Gastrocnemius medialis (tissue), 4 donors: ENCODE measurements around the gene C19orf73. TPM values are rescaled to one million over a fixed set of nuclear protein-coding genes. Genes with fewer than 3 reads are reported as not detected.

Experiments used
- ATAC-seq, 2 donors: fragments of 150-250 bp; one replicate each; pipeline ENCODE4 v1.9.1; 2016
- DNase-seq, 2 donors: peaks; one replicate each; pipeline ENCODE4 v3.0.0-alpha.2; 2019
- H3K27ac ChIP-seq, 4 donors: fragments of 200-600 bp; sonication (generic); 1 replicate in 1 of 4; 2 replicates in 3 of 4; pipeline ENCODE4 v1.5.1; 2016 to 2018; ENCODE audit warnings: mild to moderate bottlenecking in 2 of 4, moderate library complexity in 1 of 4
- H3K27me3 ChIP-seq, 3 donors: fragments of 200-600 bp; sonication (generic) in 2 of 3; 1 replicate in 1 of 3; 2 replicates in 2 of 3; pipeline versions ENCODE4 v1.5.1 to v1.6.0; 2016 to 2019; ENCODE audit warnings: mild to moderate bottlenecking in 1 of 3, moderate library complexity in 1 of 3
- H3K36me3 ChIP-seq, 2 donors: fragments of 200-600 bp; sonication (generic) in 1 of 2; one replicate each; pipeline ENCODE4 v1.5.1; 2017 to 2018
- H3K4me1 ChIP-seq, 2 donors: fragments of 200-600 bp; sonication (generic) in 1 of 2; one replicate each; pipeline ENCODE4 v1.5.1; 2016 to 2017; ENCODE audit warnings: mild to moderate bottlenecking in 2 of 2
- H3K4me3 ChIP-seq, 4 donors: fragments of 200-600 bp; sonication (generic) in 3 of 4; 1 replicate in 1 of 4; 2 replicates in 3 of 4; pipeline ENCODE4 v1.5.1; 2016 to 2019; ENCODE audit warnings: mild to moderate bottlenecking in 2 of 4
- H3K9me3 ChIP-seq, 3 donors: fragments of 200-600 bp; sonication (generic) in 2 of 3; 1 replicate in 1 of 3; 2 replicates in 2 of 3; pipeline ENCODE4 v1.5.1; 2016 to 2019
- POLR2A ChIP-seq, 2 donors: fragments of 450-650 bp; IDR thresholded peaks; one replicate each; pipeline ENCODE4 v1.6.1; 2017; ENCODE audit warnings: antibody characterized with exemption in 2 of 2, mild to moderate bottlenecking in 2 of 2, moderate library complexity in 2 of 2
- in situ Hi-C, 4 donors: fragments of 200-750 bp; cut with MboI; loops; one replicate each; pipeline versions ENCODE4 v1.15.0 to v1.8.0; 2017; ENCODE audit warnings: low sequenced_read_pairs in 4 of 4
- intact Hi-C: fragments of 100-400 bp; cut with DNase I; formaldehyde crosslinking; loops from one replicate; pipeline ENCODE4 v1.15.1; 2023; ENCODE audit warnings: low total_unique reads
- total RNA-seq, 4 donors: library from RNA; depleted of rRNA; stranded (reverse); fragments of >200 nt; gene quantifications; one replicate each; pipeline versions ENCODE4 v1.1.0 to v1.2.3, GENCODE V29; 2016
- TF ChIP-seq, protein P1 (sequence below), 5 experiments: fragments of 450-650 bp in 3 of 5; fragments of 200-600 bp in 2 of 5; sonication (generic) in 2 of 5; IDR thresholded peaks in 4 of 5; conservative IDR thresholded peaks in 1 of 5; 1 replicate in 4 of 5; 2 replicates in 1 of 5; pipeline ENCODE4 v1.5.1; 2016 to 2019; ENCODE audit warnings: antibody characterized with exemption in 5 of 5, mild to moderate bottlenecking in 3 of 5, moderate library complexity in 3 of 5

Gene C19orf73
- total RNA-seq, 4 donors from 2014 or later = 1.3 to 11.7 (median 3.5) TPM

- H3K36me3 ChIP-seq = peaks cover 0 to 46% of the 10 kb centered on the region in 2 donors
- in situ Hi-C loops = no loop called here
- no peaks in the 10 kb centered on the region for H3K9me3 ChIP-seq
- DNase-seq = no peak
- peaks cover 12 to 32% of the 10 kb centered on the region in 2 donors for H3K4me1 ChIP-seq
- no peaks in the 10 kb centered on the region for H3K27me3 ChIP-seq
- ATAC-seq = no peak
- peak overlapping the region in 3 of 4 donors; percentile 42 to 72 (median 61) for H3K27ac ChIP-seq
- intact Hi-C loops = no loop called here
- H3K4me3 ChIP-seq = no peak overlapping the region
- TF ChIP-seq, protein P1, sequence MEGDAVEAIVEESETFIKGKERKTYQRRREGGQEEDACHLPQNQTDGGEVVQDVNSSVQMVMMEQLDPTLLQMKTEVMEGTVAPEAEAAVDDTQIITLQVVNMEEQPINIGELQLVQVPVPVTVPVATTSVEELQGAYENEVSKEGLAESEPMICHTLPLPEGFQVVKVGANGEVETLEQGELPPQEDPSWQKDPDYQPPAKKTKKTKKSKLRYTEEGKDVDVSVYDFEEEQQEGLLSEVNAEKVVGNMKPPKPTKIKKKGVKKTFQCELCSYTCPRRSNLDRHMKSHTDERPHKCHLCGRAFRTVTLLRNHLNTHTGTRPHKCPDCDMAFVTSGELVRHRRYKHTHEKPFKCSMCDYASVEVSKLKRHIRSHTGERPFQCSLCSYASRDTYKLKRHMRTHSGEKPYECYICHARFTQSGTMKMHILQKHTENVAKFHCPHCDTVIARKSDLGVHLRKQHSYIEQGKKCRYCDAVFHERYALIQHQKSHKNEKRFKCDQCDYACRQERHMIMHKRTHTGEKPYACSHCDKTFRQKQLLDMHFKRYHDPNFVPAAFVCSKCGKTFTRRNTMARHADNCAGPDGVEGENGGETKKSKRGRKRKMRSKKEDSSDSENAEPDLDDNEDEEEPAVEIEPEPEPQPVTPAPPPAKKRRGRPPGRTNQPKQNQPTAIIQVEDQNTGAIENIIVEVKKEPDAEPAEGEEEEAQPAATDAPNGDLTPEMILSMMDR (IDR thresholded peaks at IDR 0.05 in 4 of 5, conservative IDR thresholded peaks at IDR 0.05 in 1 of 5) = no peak
- no peak for TF ChIP-seq POLR2A (IDR thresholded peaks at IDR 0.05)
Measured at GRCh38 chr19:49109569-49110233, 9.2 kb downstream of the C19orf73 start.

GRCh38 chr19:49109051-49109450 is 9.9 kb downstream of the C19orf73 start:
- Histone ChIP-seq H3K36me3 (peaks cover 0 to 52% of the 10 kb centered on the region in 2 donors), H3K27me3 (no peaks in the 10 kb centered on the region), H3K27ac (peak overlapping the region in 1 of 4 donors; percentile 72), H3K4me3 (no peak overlapping the region), H3K4me1 (peaks cover 12 to 32% of the 10 kb centered on the region in 2 donors), H3K9me3 (no peaks in the 10 kb centered on the region)
- ATAC-seq = no peak
- intact Hi-C loops (no loop called here), in situ Hi-C loops (no loop called here)
- TF ChIP-seq, protein P1 (IDR thresholded peaks at IDR 0.05 in 4 of 5, conservative IDR thresholded peaks at IDR 0.05 in 1 of 5) = no peak
- no peak for TF ChIP-seq POLR2A (IDR thresholded peaks at IDR 0.05)
- no peak for DNase-seq

DNA sequence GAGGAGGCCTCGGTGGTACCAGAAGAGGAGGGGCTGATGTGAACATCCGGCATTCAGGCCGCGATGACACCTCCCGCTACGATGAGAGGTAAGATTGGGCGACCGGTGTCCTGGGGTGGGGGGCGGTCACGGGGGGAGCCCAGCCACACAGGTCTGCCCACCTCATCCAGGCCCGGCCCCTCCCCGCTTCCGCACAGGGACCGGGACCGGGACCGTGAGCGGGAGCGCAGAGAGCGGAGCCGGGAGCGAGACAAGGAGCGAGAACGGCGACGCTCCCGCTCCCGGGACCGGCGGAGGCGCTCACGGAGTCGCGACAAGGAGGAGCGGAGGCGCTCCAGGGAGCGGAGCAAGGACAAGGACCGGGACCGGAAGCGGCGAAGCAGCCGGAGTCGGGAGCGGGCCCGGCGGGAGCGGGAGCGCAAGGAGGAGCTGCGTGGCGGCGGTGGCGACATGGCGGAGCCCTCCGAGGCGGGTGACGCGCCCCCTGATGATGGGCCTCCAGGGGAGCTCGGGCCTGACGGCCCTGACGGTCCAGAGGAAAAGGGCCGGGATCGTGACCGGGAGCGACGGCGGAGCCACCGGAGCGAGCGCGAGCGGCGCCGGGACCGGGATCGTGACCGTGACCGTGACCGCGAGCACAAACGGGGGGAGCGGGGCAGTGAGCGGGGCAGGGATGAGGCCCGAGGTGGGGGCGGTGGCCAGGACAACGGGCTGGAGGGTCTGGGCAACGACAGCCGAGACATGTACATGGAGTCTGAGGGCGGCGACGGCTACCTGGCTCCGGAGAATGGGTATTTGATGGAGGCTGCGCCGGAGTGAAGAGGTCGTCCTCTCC is 11.1 kb downstream of the C19orf73 start:
- TF ChIP-seq, protein P1 (IDR thresholded peaks at IDR 0.05 in 4 of 5, conservative IDR thresholded peaks at IDR 0.05 in 1 of 5) = no peak
- no peak for TF ChIP-seq POLR2A (IDR thresholded peaks at IDR 0.05)
- H3K4me3 ChIP-seq = no peak overlapping the region
- ATAC-seq (no peak), DNase-seq (no peak)
- no peaks in the 10 kb centered on the region for H3K9me3 ChIP-seq
- peaks cover 12 to 28% of the 10 kb centered on the region in 2 donors for H3K4me1 ChIP-seq
- H3K27me3 ChIP-seq = no peaks in the 10 kb centered on the region
- intact Hi-C loops = no loop called here
- peaks cover 0 to 64% of the 10 kb centered on the region in 2 donors for H3K36me3 ChIP-seq
- in situ Hi-C loops = no loop called here
- H3K27ac ChIP-seq = no peak overlapping the region

DNA sequence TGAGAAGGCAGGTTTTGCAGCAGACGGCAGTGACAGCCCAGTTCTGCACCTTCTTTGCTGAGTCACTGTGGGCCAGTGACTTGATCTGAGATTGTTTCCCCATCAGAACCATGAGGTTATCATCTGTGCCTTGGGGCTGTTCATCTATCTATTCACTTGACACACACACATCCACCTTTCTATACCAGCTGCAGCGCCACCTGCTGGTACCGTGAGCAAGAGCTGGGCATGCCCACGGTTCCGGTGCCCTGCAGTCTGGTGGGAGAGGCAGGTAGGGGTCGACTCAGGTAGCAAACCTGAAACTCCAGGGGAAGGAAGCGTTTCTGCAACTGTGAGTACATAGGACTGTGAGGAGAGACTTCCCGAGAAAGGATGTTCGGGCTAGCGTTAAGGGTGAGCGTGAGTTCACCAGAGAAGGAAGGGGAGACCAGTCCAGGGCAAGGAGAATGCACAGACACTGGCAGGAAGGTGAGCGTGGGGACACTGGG is 12.3 kb downstream of the C19orf73 start:
- peak overlapping the region; percentile 40 to 54 (median 49) for H3K27ac ChIP-seq
- DNase-seq (peak in 1 of 2 donors; percentile 64), ATAC-seq (peak; percentile 68 to 78)
- in situ Hi-C loops = no loop called here
- intact Hi-C loops = loop anchor here (1.0 kb wide), 1 partner anchor 9 kb away; no protein-coding TSS in a partner anchor
- no peak overlapping the region for H3K4me3 ChIP-seq
- TF ChIP-seq, protein P1 (IDR thresholded peaks at IDR 0.05 in 4 of 5, conservative IDR thresholded peaks at IDR 0.05 in 1 of 5) = peak; percentile 70 to 82 (median 78)
- TF ChIP-seq POLR2A (IDR thresholded peaks at IDR 0.05) = no peak
- H3K9me3 ChIP-seq = no peaks in the 10 kb centered on the region
- peaks cover 0 to 76% of the 10 kb centered on the region in 2 donors for H3K36me3 ChIP-seq
- peaks cover 12 to 28% of the 10 kb centered on the region in 2 donors for H3K4me1 ChIP-seq
- H3K27me3 ChIP-seq = no peaks in the 10 kb centered on the region
